Measurements from ENCODE around the gene HMBS.

HMBS gene

DNA sequence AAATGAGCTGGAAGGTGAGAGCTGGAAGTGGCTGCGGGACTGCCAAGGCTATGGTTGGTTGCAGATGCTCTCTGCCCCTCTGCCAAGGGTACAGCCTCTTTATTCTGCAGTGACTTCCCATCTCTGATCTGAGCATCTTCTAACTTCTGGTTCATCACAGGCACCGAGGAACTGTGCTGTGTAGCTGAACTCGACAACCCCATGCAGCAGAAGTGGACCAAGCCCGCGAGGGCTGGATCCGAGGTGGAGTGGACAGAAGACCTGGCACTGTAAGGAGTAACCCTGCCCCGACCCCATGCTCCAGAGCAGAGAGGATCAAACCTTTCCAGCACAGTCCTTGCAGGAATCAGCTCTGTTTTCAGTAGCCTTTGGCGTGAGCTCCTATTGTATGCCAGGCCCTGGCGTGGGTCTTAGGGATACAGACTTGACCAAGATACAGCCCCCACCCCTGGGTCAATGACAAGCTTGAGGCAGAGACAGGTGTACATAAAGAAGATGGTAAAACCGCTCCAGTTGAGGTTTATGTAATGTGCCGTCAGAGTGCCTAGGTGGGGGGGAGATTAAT is 26.8 kb downstream of the HMBS start:
- no peak overlapping the region for H3K4me3 ChIP-seq (ENCODE audit: low read depth, low read length)
- no peak for TF ChIP-seq CTCF (IDR thresholded peaks at IDR 0.05; ENCODE audit: low read depth, low read length)

GRCh38 chr11:119112314-119113020 is 27.8 kb downstream of the HMBS start:
- no peak overlapping the region for H3K4me3 ChIP-seq (ENCODE audit: low read depth, low read length)
- no peak for TF ChIP-seq CTCF (IDR thresholded peaks at IDR 0.05; ENCODE audit: low read depth, low read length)

DNA sequence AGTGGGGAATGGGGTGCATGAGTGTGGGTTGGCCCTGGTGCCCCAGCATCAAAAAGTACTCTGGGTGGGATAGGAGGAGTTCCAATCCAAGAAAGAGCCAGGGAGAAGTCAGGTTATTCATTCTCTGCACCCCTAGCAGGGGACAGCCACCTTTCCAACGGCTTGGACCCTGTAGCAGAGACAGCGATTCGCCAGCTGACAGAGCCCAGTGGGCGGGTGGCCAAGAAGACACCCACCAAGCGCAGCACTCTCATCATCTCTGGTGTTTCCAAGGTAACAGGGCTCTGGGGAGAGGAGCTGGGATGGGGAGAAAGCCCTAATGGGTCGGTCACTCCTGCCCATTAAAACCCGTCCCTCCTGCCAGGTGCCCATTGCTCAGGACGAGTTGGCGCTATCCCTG is 29.0 kb downstream of the HMBS start:
- no peak for TF ChIP-seq CTCF (IDR thresholded peaks at IDR 0.05; ENCODE audit: low read depth, low read length)
- no peak overlapping the region for H3K4me3 ChIP-seq (ENCODE audit: low read depth, low read length)

DNA sequence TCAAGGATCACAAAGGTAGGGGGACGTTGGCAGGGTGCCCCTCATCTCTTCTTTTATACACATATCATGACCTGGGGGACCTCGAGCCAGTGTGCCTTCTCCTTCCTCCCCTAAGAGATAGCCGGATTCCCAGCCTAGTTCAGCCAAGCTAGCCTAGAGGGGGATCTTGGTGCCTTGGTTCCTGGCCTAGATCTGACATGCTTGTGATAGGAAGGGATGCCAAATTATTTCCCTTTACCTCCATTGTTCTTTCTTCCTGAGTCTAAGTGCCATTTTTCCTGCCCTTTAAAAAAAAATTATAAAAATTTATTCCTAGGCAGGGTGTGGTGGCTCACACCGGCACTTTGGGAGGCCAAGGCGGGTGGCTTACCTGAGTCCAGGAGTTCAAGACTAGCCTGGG is 29.7 kb downstream of the HMBS start:
- TF ChIP-seq CTCF (IDR thresholded peaks at IDR 0.05; ENCODE audit: low read depth, low read length), result no peak
- no peak overlapping the region for H3K4me3 ChIP-seq (ENCODE audit: low read depth, low read length)

DNA sequence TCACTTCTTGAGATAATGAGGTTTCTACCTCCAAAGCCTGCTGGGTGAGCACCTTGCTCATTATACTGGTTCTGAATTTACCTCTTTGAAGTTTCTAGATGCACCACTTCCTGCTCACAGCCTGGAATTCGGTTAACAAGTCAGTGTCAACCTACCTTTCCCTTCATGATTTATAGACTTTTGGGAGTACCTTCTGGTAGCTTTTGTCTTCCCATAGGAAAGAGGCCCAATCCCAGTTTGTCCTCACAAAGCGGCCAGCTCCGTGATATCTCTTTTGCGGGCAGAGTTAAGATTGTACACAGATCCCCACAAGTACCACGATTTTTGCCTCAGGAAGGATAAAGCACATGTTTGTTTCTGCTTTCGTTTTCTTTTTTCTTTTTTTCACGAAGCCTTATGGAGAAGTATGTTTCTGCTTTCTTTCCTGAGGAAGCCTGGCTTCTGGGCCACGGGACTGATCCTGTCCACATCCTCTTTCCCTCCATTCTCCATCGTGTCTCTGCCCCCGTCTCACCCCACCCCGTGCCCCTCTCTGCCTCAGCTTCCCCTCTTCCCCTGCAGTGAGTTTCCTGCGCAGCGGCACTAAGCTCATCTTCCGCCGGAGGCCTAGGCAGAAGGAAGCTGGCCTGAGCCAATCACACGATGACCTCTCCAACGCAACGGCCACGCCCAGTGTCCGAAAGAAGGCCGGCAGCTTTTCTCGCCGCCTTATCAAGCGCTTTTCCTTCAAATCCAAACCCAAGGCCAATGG is 31.0 kb downstream of the HMBS start:
- H3K4me3 ChIP-seq (ENCODE audit: low read depth, low read length), result no peak overlapping the region

DNA sequence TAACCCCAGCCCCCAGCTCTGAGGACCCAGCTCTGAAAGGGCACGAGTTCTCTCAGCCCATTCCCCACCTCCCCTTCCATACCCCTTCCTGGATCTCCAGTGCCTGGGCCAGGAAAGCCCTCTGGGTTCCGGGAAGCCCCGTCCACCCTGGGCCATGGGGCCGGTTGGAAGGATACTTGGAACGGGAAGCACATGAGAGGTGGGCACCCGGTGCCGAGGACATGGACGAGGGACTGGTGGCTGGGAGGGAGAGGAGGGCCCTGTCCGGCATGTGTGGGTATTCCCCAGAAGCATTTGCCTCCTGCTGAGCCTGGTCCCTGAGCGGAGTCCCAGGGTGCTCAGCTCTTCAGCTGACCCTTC is 31.5 kb downstream of the HMBS start:
- TF ChIP-seq CTCF (IDR thresholded peaks at IDR 0.05; ENCODE audit: low read depth, low read length), result no peak
- no peak overlapping the region for H3K4me3 ChIP-seq (ENCODE audit: low read depth, low read length)

More for the DNA sequence above, 31.0 kb downstream of the HMBS start:
- no peak for TF ChIP-seq CTCF (IDR thresholded peaks at IDR 0.05; ENCODE audit: low read depth, low read length)

- TF ChIP-seq CTCF (IDR thresholded peaks at IDR 0.05; ENCODE audit: low read depth, low read length), result no peak
- no peak overlapping the region for H3K4me3 ChIP-seq (ENCODE audit: low read depth, low read length)
These were observed 31.9 kb downstream of the HMBS start for GRCh38 chr11:119116601-119117000.

Data from WI38 (cell line).